ENCODE measurements around the gene HOXD4. TPM values are rescaled to one million over a fixed set of nuclear protein-coding genes. Genes with fewer than 3 reads are reported as not detected.

HOXD4 gene
- total and polyA plus RNA-seq, 7 donors = 0.60 to 8.0 (median 3.8) TPM; not detected in 1

DNA sequence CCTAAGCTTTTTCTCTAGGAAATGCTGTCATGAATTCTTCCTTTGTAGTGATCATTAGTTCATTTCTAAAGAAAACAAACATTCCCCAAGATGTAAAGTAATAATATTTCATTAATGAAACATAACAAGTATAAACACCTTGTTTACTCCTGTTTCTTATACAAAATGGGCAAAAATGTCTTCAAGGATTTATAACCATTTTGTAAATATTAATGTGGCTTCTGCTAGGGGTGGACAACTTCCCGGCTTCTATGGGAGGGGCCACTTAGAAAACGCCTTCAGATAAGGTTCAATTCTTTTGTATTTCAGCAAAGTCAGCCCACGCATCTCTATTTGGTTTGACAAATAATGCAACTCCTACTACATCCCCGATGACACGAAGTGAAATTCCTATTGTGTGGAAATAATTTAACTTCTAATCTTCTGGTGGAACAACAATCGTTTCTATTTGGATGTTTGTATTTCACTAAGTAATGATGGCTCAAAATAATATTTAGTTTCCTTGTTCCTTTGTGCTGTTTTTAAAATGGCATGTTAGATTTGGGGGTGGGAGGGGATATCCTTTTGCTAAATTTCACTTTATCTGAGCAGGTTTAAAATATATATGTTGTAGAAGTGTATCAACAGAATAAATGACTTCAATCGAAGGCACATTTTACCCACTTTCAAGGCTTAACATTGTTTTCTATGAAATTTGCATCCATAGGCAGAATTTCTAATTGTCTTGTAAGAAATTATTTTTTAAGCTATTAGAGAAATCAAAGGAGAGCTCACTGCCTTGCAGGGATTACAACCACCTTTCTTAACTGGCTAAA lies 22.4 kb downstream of the HOXD4 start:
- TF ChIP-seq EP300 (IDR thresholded peaks at IDR 0.05) = no peak
- TF ChIP-seq, protein P1, sequence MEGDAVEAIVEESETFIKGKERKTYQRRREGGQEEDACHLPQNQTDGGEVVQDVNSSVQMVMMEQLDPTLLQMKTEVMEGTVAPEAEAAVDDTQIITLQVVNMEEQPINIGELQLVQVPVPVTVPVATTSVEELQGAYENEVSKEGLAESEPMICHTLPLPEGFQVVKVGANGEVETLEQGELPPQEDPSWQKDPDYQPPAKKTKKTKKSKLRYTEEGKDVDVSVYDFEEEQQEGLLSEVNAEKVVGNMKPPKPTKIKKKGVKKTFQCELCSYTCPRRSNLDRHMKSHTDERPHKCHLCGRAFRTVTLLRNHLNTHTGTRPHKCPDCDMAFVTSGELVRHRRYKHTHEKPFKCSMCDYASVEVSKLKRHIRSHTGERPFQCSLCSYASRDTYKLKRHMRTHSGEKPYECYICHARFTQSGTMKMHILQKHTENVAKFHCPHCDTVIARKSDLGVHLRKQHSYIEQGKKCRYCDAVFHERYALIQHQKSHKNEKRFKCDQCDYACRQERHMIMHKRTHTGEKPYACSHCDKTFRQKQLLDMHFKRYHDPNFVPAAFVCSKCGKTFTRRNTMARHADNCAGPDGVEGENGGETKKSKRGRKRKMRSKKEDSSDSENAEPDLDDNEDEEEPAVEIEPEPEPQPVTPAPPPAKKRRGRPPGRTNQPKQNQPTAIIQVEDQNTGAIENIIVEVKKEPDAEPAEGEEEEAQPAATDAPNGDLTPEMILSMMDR (IDR thresholded peaks at IDR 0.05) = no peak
- no peak for TF ChIP-seq POLR2AphosphoS5 (IDR thresholded peaks at IDR 0.05)
- TF ChIP-seq POLR2A (IDR thresholded peaks at IDR 0.05) = no peak
- intact Hi-C loops (cut with DNase I) = no loop called here
- Histone ChIP-seq H3K9me3 (no peaks in the 10 kb centered on the region), H3K4me1 (peaks cover 0 to 29% (median 25%) of the 10 kb centered on the region in 4 donors), H3K27ac (no peak overlapping the region), H3K27me3 (peaks cover 61 to 100% (median 93%) of the 10 kb centered on the region in 3 donors), H3K36me3 (no peaks in the 10 kb centered on the region), H3K4me3 (no peak overlapping the region)
- DNase-seq = no peak
- WGBS, 2 donors = 11 to 22% methylated on average over 7 of the region's 7 CpGs

DNA sequence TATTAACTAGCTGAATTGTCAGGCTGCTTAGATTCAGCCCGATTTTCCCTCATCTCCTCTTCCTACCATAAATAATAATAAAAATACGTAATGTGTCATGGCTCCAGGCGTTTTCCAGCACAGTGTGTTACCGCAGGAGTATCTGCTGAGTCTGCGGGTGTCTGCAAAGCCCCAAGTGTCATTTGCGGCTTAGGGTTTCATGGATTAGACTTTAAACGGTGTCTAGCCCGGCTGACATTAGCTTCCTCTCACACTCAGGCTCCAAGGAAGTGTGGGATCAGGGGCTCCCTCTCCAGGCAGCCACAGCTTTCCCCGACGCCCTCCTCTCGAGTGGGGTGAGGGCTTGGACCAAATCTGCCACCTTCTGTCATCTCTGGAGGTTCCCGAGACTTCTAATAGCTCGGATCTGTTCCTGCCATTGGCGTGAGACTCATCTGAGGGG lies 23.1 kb downstream of the HOXD4 start:
- Histone ChIP-seq H3K9me3 (no peaks in the 10 kb centered on the region), H3K27me3 (peaks cover 64 to 100% (median 93%) of the 10 kb centered on the region in 3 donors), H3K4me1 (peaks cover 0 to 29% (median 25%) of the 10 kb centered on the region in 4 donors), H3K27ac (no peak overlapping the region), H3K4me3 (no peak overlapping the region), H3K36me3 (no peaks in the 10 kb centered on the region)
- TF ChIP-seq POLR2AphosphoS5 (IDR thresholded peaks at IDR 0.05) (no peak), POLR2A (IDR thresholded peaks at IDR 0.05) (no peak), EP300 (IDR thresholded peaks at IDR 0.05) (no peak)
- TF ChIP-seq, protein P1 (IDR thresholded peaks at IDR 0.05) = no peak
- no peak for DNase-seq
- intact Hi-C loops (cut with DNase I) = no loop called here
- WGBS, 2 donors = 7 to 13% methylated on average over 14 of the region's 14 CpGs

DNA sequence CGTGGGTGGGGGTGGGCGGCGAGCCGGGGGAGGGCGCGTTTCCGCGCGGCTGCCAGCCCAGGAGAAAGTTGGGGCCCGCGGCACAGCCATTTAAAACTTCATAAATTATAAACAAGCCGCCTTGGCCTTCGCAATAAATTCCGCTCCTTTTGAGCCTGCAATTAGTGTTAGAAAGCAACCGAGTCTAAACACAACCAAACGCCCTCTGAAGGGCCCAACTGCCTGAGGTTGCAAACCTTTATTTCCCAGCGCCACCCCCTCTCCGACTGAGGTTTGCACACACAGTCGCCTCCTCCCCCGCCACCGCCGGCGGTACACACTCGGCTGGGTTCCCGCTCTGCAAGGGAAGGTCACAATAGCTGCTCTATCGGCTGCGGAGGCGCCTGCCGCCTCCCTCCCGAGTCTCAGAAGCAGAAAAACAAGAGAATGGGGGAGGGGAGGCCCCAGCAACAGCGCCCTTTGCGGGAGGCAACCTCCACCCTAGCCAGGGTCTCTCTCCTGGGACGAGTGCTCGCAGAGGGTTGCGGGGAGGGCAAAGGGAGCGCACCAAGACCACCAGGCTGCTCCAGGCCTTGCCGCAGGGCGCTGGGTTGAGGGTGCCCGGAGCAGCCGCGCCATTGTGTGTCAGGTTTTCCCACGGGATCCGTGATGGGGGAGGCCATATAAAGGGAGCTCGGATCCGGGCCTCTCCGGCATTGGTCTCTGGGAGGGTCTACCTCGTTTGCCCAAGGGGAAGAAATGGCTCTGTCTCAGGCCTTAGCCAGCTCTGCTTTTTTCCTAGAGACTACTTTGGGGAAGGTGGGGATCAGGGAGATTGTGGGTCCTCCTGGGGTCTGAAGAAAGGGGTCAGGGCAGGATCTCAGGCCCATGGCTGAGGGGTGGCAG lies 23.7 kb downstream of the HOXD4 start:
- Histone ChIP-seq H3K4me1 (peaks cover 0 to 29% (median 25%) of the 10 kb centered on the region in 4 donors), H3K27ac (peak overlapping the region in 1 of 4 donors; percentile 19), H3K36me3 (no peaks in the 10 kb centered on the region), H3K9me3 (no peaks in the 10 kb centered on the region), H3K4me3 (no peak overlapping the region), H3K27me3 (peaks cover 64 to 100% (median 91%) of the 10 kb centered on the region in 3 donors)
- WGBS, 2 donors = 26 to 27% methylated on average over 47 of the region's 47 CpGs
- DNase-seq = no peak
- intact Hi-C loops (cut with DNase I) = no loop called here
- TF ChIP-seq POLR2A (IDR thresholded peaks at IDR 0.05) (no peak), POLR2AphosphoS5 (IDR thresholded peaks at IDR 0.05) (no peak), EP300 (IDR thresholded peaks at IDR 0.05) (no peak)
- TF ChIP-seq, protein P1 (IDR thresholded peaks at IDR 0.05) = peak in 1 of 4 experiments; percentile 8

DNA sequence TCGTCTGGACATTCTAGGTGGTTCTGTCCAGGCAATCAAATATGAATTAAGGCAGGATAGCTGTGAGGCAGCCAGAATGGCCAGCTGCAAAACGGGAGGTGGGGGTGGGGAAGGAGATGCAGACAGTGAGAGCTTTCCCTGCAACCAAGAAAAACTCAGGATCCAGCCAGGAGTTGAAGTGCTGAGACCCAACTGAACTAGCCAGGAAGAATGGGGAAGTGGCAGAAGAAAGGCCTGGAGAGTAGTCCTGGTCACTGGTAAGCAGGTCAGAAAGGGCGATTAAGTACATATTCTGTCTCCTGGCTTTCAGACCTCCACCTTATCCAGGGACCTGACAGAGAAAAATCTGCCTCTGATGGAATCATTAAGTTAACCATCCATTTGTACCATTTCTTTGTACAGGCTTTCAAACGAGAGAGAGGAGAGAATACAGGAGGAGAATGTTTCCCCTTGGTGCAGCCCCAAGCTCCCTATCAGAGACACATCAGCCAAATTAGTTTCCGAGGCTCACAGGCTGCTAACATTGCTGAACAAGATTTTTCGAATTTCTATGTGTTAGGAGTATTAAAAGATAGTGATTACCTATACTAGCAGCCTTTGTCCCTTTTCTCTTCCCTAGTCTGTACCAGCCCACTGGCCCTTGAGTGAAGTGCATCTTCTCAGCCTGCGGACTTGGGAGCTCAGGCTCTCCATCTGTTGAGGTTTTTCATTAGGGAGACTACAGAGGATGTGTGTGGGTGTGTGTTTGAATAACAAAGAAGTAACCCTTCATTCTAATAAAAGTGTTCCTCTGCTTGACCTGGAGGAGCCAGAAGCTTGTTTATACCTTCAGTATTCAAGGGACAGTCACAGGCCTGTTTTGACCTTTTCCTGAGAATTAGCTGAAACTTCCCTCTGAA lies 24.6 kb downstream of the HOXD4 start:
- WGBS, 2 donors = 73 to 77% methylated on average over 7 of the region's 7 CpGs
- intact Hi-C loops (cut with DNase I) = no loop called here
- no peaks in the 10 kb centered on the region for H3K9me3 ChIP-seq
- H3K4me1 ChIP-seq = peaks cover 0 to 29% (median 25%) of the 10 kb centered on the region in 4 donors
- TF ChIP-seq EP300 (IDR thresholded peaks at IDR 0.05) (no peak), POLR2A (IDR thresholded peaks at IDR 0.05) (no peak)
- no peak for DNase-seq
- H3K36me3 ChIP-seq = no peaks in the 10 kb centered on the region
- H3K4me3 ChIP-seq = no peak overlapping the region
- H3K27me3 ChIP-seq = peaks cover 64 to 100% (median 88%) of the 10 kb centered on the region in 3 donors
- no peak overlapping the region for H3K27ac ChIP-seq

Measured in sigmoid colon (tissue), 7 donors.